DMS79 treated with DMSO at 0.1 percent for 48 hours (cell line): Measurements from ENCODE around the gene CAMK2N1.
"Not testable (repeated sequence)": the region's sequence is repeated elsewhere in the genome, so short reads cannot be mapped to it uniquely, and the experiment has no call there.

Source experiments
- DNase-seq: peaks from one replicate; lab custom pipeline; 2025; lab: John Stamatoyannopoulos, UW

The CAMK2N1 gene

DNA sequence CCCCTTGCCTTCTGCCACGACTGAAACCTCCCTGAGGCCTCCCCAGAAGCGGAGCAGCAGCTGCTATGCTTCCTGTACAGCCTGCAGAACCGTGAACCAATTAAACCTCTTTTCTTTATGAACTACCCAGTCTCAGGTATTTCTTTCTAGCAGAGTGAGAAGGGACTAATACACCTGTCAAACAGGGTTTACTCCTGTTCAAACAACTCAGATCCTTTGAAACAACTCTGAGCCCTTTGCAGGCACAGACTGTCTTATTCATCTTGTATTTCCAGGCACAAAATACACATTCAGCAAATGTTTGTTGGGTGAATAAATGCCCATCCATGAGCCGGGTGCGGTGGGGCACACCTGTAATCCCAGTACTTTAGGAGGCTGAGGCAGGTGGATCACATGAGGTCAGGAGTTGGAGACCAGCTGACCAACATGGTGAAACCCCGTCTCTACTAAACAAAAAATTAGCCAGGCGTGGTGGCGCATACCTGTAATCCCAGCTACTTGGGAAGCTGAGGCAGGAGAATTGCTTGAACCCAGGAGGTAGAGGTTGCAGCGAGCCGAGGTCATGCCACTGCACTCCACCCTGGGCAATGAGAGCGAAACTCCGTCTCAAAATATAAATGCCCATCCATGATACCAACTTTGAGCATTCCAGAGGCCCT lies 10.8 kb upstream of the CAMK2N1 start:
- DNase-seq: not testable (repeated sequence)

DNA sequence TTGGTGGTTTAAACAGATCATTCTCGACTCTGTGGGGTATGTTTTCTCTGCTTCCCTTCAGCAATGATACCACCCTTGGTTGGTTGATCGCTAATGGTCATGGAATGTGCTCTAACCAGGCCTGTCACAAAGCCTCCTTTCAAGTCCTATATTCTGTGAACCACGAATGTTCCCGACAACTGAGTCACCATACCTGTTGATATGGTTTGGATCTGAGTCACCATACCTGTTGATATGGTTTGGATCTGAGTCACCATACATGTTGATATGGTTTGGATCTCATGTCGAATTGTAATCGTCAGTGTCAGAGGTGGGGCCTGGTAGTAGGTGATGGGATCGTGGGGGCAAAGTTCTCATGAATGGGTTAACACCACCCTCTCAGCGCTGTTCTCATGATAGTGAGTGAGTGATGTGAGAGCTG lies 10.2 kb upstream of the CAMK2N1 start:
- DNase-seq: no peak

GRCh38 chr1:20495661-20496060 lies 9.7 kb upstream of the CAMK2N1 start:
- DNase-seq: no peak

DNA sequence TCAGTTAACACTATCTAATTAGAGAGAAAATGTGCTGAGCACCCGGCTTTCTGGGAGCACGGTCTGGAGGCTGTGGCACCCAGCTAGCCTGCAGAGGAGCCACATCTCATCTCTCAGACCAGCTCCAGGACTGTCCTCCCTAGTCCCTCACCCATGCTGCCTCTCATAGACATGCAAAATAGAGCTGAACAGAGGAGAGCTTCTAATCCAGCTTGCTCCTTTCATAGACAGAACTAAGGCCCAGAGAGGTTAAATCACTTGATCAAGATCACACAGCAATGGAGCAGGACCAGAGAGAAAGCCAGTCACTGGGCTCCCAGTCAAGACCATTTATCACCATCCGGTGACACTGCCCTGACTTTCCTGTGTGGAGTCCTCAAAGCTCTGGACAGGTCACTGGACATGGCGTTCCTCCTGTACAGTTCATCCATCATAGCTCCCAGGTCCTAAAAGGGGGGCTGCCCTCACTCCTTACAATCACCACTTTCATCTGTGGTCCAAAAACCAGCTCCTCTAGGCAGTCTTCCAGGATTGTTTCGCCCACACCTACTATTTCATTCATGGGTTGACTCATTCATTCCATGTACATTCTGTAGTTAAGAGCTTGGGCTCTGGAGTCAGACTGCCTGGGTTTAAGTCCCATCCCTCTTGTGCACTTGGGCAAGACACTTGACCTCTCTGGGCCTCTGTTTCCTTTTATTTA lies 8.8 kb upstream of the CAMK2N1 start:
- no peak for DNase-seq

GRCh38 chr1:20493839-20494608 lies 8.0 kb upstream of the CAMK2N1 start:
- peak; percentile 81 for DNase-seq

GRCh38 chr1:20493309-20493708 lies 7.3 kb upstream of the CAMK2N1 start:
- DNase-seq: no peak

DNA sequence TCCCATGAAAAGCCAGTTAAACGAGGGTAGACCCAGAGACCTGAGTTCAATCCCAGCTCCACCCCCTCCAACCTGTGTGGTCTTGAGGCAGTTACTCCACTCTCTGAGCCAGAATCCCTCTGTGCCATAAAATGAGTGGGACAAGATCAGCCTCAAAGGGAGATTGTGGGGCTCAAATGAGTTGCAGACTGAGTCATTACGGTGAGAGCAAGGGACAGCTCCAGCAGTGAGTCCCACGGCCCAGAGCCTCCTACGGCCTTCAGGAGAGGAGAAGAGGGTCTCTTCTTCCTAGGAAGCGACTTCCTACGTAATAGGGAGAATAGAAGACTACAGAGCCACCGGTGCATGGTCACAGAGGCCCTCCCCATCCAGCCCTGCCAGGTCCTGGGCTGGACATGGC lies 6.7 kb upstream of the CAMK2N1 start:
- DNase-seq: no peak

GRCh38 chr1:20491866-20492265 lies 5.9 kb upstream of the CAMK2N1 start:
- no peak for DNase-seq

GRCh38 chr1:20491178-20491577 lies 5.2 kb upstream of the CAMK2N1 start:
- DNase-seq: no peak

DNA sequence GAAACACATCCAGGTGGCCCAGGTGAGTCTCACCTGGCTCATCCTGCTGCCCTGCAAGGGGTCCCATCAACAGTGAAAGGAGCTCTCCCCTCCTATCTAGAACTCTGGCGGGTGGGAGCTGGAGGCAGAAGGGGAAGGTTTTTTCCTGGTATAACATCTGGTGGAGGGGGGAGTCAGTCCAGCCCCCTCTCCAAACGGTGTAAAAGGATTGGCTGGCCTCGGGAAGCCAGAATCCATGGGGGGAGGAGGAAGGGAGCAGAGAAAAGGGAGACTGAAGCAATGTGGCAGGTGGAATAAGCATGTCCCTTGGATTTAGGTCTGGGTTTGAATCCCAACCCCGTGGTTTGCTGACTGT lies 1.2 kb upstream of the CAMK2N1 start:
- DNase-seq: no peak

GRCh38 chr1:20486457-20487235 lies 636 bp upstream of the CAMK2N1 start:
- peak; percentile 48 for DNase-seq

GRCh38 chr1:20484519-20485462 lies 1.2 kb downstream of the CAMK2N1 start:
- peak; percentile 16 for DNase-seq

GRCh38 chr1:20483833-20484518 lies 2.0 kb downstream of the CAMK2N1 start:
- peak; percentile 30 for DNase-seq

DNA sequence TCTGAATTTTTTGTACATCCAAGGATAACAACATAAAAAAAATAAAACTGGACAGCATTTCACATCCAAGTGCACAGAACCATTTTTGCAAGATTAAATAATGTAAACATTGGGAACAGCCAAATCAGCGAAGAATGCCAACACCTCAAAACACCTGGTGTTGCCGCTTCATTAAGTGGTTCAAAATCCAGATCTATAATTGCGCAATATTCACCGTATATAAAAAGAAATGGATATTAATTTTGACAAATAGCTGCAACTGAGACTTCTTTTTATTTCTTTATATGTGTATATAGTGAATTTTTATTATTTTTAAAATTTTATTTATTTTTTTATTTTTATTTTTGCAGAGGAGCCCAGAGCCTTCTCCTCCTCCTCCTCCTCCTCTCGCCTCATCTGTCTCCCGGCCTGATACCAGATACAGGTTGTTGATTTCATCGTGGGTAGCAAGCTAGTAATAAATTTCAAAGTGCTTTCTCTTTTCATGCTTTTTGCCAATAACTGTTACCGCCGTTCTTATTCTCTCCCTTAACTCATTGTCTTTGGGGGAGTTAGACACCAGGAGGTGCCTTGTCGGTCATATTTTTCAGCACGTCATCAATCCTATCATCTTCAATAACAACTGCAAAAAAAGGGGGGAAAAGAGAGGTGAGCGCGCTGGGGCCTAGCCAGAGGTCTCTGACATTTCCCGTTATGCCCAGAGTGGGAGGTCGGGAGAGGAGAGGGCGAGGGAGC lies 2.7 kb downstream of the CAMK2N1 start:
- DNase-seq: no peak

- DNase-seq: no peak
These were observed 4.1 kb downstream of the CAMK2N1 start for GRCh38 chr1:20481643-20482498.

GRCh38 chr1:20480951-20481617 lies 4.9 kb downstream of the CAMK2N1 start:
- DNase-seq: no peak

- DNase-seq: no peak
These were observed 5.6 kb downstream of the CAMK2N1 start for GRCh38 chr1:20480243-20480944.

DNA sequence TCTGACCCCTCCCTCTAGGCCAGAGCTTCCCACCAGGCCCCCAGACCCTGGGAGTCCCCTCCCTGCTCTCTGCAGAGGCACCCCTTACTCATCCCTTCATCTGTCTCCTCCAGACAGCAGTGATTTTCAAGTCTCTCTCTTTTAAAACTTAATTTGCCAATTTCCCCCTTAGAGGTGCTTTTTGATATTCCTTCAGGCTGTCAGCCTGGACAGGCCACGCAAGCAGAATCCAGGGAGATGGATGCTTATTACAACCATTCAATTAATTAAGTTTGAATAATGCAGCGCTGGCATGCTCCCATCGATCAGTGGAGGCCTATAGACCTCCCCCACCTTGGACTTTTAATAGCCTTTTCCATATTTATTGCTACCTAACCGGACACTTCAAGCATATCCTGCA lies 6.2 kb downstream of the CAMK2N1 start:
- DNase-seq: no peak
